Measurements from ENCODE around the gene CHST3.
"Not testable (repeated sequence)": the region's sequence is repeated elsewhere in the genome, so short reads cannot be mapped to it uniquely, and the experiment has no call there.

The CHST3 gene

GRCh38 chr10:72011976-72012512 lies 47.8 kb downstream of the CHST3 start:
- DNase-seq, result no peak

- DNase-seq, result no peak
Measured at GRCh38 chr10:72012796-72013195, 48.6 kb downstream of the CHST3 start.

GRCh38 chr10:72013202-72013945 lies 49.2 kb downstream of the CHST3 start:
- no peak for DNase-seq

DNA sequence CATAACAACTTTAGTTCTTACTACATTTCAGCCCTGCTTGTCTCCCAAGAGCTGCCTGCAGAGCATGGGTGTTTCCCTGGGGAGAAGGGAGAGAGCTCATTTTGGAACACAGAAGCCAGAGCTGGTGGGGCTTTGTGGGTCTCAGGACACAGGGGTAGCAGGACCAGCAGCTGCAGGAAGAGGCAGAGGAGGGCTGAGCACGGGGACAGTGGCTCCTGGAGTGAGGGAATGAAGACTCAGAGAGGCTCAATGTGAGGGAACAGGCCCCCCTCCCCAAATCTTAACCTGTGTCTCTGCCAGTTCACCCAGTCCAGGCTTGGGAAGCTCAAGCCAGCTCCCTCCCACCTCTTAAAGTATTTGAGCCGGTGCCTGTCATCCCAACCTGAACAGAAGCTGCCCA lies 50.0 kb downstream of the CHST3 start:
- no peak for DNase-seq

DNA sequence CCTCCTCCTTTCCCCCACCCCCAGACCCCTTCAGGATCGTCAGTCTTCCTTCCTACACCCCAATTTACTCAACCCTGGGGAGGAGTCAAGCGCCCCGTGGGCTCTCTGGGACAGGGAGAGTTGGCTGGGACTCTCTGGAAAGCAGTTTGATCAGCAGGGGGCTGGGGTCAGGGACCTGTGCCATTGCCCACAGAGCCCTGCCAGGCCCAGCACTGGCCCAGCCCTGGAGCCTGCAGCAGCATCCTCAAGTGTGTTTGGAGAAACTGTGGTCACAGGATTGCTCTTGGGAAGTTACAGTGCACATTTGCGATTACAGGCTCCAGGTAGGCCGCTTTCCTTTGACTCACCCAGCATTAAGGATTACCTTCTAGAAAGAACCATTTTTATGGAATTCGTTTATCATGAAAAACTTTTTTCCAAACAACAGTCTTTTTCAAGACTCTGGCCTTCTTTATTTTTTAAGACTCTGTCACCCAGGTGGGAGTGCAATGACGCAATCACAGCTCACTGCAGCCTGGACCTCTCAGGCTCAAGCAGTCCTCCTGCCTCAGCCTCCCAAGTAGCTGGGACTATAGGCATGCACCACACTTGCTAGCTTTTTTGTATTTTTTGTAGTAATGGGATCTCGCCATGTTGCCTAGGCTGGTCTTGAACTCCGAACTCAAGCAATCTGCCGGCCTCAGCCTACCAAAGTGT lies 50.7 kb downstream of the CHST3 start:
- no peak for DNase-seq

DNA sequence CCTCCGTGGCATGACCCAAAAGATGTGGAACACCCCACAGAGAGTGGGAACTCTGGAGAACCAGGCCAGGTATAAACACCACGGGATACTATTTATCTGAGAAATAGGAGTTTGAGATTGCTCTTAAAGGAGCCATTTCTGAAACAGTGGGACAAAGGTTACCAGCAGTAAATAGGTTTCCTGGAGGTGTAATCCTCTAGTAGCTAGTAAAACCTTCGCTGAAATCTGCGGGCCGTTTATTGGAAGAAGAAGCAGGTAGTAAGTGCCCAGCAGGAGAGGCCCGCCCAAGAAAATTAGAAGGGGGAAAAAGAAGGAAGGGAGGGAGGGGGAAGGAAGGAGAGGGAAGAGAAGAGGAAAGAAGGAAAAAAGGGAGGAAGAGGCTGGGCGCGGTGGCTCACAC lies 51.6 kb downstream of the CHST3 start:
- no peak for DNase-seq

DNA sequence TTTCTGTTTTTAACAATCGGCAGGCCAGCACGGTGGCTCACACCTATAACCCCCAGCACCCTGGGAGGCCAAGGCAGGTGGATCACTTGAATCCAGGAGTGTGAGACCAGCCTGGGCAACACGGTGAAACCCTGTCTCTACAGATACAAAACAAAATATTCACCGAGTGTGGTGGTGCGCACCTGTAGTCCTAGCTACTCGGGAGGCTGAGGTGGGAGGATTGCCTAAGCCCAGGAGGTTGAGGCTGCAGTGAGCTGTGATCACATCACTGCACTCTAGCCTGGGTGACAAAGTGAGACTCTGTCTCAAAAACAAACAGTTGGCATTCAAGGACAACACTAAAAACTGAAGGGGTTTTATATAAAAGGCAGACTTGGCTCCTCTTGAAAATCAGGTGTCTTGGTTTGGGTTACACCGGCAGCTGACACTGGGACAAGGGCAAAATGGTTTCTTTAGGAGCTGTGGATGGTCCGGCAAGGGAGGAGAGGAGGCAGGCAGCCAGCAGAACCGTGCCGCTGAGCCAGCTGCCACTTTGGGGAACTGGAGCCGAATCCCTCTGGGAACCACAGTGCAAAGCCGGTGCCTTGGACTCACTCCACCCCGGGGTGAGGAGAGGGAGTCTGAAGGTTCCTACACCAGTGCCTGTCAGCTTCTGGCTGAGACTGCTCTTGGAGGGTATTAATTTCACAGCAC lies 52.6 kb downstream of the CHST3 start:
- DNase-seq, result no peak

DNA sequence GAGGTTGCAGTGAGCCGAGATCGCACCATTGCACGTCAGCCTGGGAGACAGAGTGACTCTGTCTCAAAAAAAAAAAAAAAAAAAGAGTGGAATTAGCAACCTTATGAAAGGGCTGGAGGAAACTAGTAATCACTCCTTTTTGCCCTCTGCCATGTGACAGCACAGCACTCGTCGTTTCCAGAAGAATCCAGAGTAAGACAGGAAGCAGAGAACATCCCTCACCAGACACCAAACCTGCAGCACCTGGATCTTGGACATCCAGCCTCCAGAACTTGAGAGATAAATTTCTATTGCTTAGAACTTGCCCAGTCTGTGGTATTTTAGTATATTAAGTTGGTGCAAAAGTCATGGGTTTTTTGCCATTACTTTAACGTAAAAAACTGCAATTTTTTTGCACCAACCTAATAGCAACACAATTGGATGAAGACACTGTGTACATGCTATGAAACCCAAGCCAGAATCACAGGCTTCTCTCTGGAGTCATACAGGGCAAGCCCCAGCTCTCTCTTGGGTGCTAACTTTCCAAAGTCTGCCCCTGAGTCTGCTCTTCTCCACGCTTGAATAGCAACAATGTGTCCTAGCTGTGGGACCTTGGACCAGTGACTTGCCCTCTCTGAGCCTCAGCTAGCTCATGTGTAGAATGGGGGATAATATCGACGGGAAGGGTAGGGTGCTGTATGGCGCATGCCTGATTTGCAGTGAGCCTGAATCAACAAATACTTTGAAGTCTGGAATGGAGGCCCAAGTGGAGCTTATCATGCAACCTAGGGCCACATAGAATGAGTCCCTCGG lies 55.1 kb downstream of the CHST3 start:
- no peak for DNase-seq

- DNase-seq, result no peak
Measured at GRCh38 chr10:72020914-72021809, 57.0 kb downstream of the CHST3 start.

DNA sequence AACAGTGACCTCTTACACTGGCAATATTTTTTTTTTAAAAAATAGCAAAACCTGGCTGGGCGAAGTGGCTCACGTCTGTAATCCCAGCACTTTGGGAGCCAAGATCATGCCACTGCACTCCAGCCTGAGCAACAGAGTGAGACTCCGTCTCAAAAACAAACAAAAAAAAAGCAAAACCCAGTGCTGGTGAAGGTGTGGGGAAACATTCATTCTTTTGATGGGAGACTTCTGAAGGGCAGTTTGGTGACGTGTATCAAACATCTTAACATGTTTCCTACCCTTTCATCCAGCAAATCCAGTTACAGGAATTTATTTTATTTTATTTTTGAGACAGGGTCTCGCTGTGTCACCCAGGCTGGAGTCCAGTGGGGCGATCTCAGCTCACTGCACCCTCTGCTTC lies 58.0 kb downstream of the CHST3 start:
- DNase-seq, result no peak

DNA sequence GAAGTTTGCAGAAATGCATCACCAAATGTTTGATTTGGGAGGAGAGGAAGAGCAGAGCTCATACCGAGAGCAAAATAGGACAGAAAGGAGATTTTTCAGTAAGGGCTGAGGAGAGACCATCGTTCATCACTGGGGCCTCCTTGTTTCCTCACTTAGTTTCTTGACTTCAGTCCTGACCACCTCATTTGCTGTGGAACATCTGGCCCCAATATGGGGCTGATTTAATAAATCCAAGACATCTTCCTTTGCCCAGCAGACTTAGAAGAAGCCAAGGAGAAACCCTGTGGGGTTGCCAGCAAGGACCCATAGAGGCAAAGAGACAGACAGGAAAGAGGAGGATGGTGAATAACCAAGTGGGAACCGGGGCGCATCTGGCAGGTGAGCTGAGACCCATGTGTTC lies 60.4 kb downstream of the CHST3 start:
- DNase-seq, result no peak

DNA sequence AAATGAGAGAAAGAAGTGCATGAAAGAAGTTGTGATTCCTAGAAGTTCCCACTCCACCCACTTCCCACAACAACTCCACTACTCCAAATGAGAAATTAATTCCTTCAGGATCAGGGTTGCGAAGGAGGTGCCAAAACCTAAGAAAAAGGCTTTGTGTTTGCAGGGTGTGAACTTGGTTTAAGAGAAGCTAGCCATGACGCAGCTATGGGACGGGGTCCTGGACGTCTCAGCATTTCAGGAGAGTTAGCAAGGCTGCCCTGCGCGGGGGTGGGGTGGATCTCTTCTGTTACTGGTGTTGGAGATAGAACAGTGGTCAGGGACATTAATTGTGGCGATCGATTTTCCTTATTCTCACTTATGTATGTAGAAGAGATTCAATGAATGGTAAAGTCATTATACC lies 61.2 kb downstream of the CHST3 start:
- DNase-seq, result no peak

DNA sequence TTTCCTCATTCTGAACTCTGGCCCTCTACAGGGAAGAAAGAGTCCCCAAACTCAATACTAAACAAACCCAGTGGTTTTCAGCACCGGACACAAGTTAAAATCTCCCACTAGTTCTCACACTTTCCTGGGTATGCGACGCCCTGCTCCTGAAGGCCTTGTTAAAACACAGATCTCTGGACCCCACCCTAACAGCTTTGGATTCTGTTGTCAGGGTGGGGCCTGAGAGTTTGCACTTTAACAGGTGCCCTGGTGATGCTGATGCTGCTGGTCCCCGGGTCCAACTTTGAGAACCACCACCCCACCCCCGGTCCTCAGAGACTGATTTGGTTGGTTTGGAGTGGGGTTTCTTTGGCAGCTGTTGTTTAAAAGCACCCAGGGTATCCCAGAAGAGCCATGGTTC lies 61.6 kb downstream of the CHST3 start:
- DNase-seq, result no peak

GRCh38 chr10:72026278-72027111 lies 62.3 kb downstream of the CHST3 start:
- DNase-seq, result no peak

DNA sequence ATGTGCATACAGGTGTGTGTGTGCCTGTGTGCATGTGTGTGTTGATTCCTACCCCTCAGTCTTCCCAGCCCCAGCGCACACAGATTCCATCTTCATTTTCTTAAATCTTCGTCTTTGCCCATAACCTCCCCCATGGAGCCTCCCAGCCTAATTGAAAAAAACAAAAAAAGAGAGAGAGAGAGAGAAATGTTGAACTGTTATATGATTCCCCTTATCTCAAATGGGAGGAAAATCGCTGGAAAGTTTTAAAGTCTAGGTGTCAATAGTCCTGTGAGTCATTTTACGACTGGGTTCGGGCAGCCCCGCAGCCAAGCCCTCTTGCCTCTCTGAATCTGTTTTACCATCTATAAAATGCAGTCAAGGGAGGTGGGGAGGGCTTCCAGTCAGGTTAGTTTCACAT lies 63.3 kb downstream of the CHST3 start:
- DNase-seq, result no peak

DNA sequence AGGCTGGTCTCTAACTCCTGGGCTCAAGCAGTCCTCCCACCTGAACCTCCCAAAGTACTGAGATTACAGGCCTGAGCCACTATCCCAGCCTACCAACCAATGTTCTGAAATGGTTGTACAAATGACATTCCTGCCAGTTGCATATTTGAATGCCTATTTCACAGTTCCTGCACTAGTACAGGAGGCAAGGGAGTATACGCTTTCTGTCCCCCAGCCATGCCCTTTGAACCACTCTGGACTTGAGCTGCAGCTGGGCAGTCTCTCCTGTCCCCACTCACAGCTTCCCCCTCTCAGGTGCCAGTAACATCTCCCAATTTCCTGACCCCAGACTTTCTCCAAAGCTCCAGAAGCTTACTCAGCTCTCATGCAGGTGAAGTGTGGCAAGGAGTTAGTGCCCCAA lies 65.2 kb downstream of the CHST3 start:
- no peak for DNase-seq

DNA sequence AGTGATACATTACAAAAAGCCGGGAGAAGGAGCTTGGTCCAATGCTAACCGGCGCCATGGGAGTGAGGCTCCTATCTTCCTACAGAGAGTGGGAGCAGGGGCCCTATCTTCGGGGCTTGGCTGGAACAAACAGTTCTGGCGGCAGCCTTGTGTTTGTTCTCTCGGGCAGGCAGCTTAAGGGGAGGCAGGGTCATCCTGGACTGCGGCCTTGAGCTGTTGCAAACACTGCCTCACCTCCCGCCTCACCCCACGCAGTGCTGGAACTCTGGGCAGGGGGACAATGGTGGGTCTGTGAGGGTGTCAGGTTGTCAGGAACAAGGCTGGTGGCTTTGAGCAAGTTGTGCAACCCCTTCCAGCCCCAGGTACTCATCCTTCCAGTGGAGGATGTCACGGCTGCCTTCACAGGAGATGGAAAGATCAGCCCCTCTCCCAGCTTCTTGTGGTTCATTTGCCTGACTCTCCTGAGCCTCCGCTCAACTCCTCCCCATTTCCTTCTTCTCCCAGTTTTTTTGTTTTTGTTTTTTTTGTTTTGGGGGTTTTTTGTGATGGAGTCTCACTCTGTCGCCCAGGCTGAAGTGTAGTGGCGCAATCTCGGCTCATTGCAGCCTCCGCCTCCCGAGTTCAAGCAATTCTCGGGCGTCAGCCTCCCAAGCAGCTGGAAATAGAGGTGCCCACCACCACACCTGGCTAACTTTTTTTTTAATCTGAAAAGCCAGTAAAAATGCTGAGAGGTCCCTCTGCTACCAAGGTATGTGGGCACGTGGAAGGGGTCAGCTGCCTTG lies 66.8 kb downstream of the CHST3 start:
- DNase-seq, result no peak

- DNase-seq, result no peak
Measured at GRCh38 chr10:72031706-72032105, 67.5 kb downstream of the CHST3 start.

DNA sequence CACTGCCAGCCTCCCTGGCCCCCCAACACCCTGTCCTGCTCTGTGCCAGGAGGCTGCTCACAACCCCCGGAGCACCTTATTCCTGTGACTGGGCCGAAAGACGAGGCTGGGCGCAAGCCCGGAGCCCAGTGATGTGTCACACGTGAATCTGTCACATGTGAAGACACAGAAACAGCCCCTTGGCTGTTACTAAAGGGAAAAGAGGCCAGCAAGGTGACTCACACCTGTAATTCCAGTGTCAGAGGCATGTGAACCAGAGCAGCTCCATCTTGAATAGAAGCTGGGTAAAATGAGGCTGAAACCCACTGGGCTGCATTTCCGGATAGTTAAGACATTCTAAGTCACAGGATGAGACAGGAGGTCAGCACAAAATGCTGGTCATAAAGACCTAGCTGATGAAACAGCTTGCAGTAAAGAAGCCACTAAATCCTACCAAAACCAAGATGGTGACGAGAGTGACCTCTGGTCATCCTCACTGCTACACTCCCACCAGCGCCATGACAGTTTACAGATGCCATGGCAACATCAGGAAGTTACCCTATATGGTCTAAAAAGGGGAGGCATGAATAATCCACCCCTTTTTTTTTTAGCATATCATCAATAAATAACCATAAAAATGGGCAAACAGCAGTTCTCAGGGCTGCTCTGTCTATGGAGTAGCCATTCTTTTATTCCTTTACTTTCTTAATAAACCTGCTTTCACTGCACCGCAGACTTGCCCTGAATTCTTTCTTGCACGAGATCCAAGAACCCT lies 68.4 kb downstream of the CHST3 start:
- not testable (repeated sequence) for DNase-seq
